ENCODE measurements around the gene UTP14C.

DNA sequence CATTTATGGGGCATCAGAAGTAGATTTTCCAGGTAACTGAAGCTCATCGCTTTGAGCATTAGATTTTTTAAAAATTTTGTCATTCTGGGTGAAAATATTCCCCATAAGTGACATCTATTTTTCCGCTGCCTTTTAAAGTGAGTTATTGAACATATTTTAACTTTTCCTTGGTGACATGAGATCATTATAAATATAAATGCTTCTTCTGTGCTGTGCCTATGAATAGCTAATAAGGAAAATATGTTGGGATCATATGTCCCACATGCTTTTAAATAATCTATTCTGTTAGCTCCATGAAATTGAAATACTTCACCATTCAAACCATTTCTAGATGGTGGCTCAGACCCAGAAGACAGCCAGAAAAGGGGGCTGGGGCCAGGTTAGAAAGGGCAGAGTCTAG lies 27.3 kb upstream of the UTP14C start:
- TF ChIP-seq, protein P1, sequence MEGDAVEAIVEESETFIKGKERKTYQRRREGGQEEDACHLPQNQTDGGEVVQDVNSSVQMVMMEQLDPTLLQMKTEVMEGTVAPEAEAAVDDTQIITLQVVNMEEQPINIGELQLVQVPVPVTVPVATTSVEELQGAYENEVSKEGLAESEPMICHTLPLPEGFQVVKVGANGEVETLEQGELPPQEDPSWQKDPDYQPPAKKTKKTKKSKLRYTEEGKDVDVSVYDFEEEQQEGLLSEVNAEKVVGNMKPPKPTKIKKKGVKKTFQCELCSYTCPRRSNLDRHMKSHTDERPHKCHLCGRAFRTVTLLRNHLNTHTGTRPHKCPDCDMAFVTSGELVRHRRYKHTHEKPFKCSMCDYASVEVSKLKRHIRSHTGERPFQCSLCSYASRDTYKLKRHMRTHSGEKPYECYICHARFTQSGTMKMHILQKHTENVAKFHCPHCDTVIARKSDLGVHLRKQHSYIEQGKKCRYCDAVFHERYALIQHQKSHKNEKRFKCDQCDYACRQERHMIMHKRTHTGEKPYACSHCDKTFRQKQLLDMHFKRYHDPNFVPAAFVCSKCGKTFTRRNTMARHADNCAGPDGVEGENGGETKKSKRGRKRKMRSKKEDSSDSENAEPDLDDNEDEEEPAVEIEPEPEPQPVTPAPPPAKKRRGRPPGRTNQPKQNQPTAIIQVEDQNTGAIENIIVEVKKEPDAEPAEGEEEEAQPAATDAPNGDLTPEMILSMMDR (IDR thresholded peaks at IDR 0.05), result no peak
- no peak for TF ChIP-seq ZFX (IDR thresholded peaks at IDR 0.05; ENCODE audit: borderline replicate concordance)

Measured in 22Rv1 (cell line).